DND-41 (cell line): Measurements from ENCODE around the gene ZNF765.

ENCODE experiments used
- EZH2 ChIP-seq: IDR thresholded peaks from 3 replicates; pipeline ENCODE4 v1.6.1; 2012; ENCODE audit warnings: borderline replicate concordance, low read depth, mild to moderate bottlenecking, moderate library complexity, low read length, inconsistent platforms; ENCODE audit not compliant: severe bottlenecking
- TF ChIP-seq, protein P1 (sequence below): IDR thresholded peaks from 2 replicates; pipeline ENCODE4 v1.5.1; 2012; ENCODE audit warnings: borderline replicate concordance, low read length, moderate library complexity, mild to moderate bottlenecking; ENCODE audit not compliant: poor library complexity, severe bottlenecking; ENCODE audit errors: extremely low read depth

DNA sequence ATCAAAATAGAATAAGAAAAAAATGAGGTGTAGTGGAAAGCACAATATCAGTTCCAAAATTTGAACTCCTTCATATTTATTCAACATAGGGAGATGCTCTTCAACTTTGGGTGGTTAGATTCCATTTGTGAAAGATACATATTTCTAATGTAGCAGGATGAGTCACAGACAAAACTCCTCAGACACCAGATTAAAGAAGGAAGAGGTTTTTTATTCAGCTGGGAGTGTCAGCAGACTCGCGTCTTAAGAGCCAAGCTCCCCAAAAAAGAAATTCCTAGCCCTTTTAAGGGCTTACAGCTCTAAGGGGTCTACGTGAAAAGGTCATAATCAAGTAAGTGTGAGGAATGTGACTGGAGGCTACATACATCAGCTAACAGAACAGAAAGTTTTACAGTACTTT lies 6.8 kb upstream of the ZNF765 start:
- TF ChIP-seq, protein P1, sequence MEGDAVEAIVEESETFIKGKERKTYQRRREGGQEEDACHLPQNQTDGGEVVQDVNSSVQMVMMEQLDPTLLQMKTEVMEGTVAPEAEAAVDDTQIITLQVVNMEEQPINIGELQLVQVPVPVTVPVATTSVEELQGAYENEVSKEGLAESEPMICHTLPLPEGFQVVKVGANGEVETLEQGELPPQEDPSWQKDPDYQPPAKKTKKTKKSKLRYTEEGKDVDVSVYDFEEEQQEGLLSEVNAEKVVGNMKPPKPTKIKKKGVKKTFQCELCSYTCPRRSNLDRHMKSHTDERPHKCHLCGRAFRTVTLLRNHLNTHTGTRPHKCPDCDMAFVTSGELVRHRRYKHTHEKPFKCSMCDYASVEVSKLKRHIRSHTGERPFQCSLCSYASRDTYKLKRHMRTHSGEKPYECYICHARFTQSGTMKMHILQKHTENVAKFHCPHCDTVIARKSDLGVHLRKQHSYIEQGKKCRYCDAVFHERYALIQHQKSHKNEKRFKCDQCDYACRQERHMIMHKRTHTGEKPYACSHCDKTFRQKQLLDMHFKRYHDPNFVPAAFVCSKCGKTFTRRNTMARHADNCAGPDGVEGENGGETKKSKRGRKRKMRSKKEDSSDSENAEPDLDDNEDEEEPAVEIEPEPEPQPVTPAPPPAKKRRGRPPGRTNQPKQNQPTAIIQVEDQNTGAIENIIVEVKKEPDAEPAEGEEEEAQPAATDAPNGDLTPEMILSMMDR = no peak
- TF ChIP-seq EZH2 = no peak
